SIG-M5 (cell line): ENCODE results near the gene TSHZ2.

Experiments used
- DNase-seq: peaks from one replicate; lab custom pipeline; 2025; lab: John Stamatoyannopoulos, UW

Gene TSHZ2

GRCh38 chr20:53252002-53252401, 279.8 kb downstream of the TSHZ2 start:
- DNase-seq: no peak

- no peak for DNase-seq
These were observed 281.5 kb downstream of the TSHZ2 start for GRCh38 chr20:53253668-53254067.

- DNase-seq: no peak
These were observed 283.0 kb downstream of the TSHZ2 start for GRCh38 chr20:53255102-53255710.

GRCh38 chr20:53258741-53259140, 286.6 kb downstream of the TSHZ2 start:
- DNase-seq: no peak

GRCh38 chr20:53260168-53260567, 288.0 kb downstream of the TSHZ2 start:
- no peak for DNase-seq

- DNase-seq: no peak
These were observed 288.4 kb downstream of the TSHZ2 start for GRCh38 chr20:53260591-53260990.

GRCh38 chr20:53262365-53262764, 290.2 kb downstream of the TSHZ2 start:
- no peak for DNase-seq

- no peak for DNase-seq
These were observed 291.6 kb downstream of the TSHZ2 start for GRCh38 chr20:53263554-53264438.

GRCh38 chr20:53264604-53265003, 292.4 kb downstream of the TSHZ2 start:
- DNase-seq: no peak

- DNase-seq: no peak
These were observed 293.2 kb downstream of the TSHZ2 start for GRCh38 chr20:53265304-53265875.

GRCh38 chr20:53269380-53269779, 297.2 kb downstream of the TSHZ2 start:
- DNase-seq: no peak

- DNase-seq: no peak
These were observed 298.7 kb downstream of the TSHZ2 start for GRCh38 chr20:53270792-53271375.

GRCh38 chr20:53274365-53274764, 302.2 kb downstream of the TSHZ2 start:
- no peak for DNase-seq

- DNase-seq: no peak
These were observed 302.6 kb downstream of the TSHZ2 start for GRCh38 chr20:53274807-53275206.

GRCh38 chr20:53276143-53276542, 304.0 kb downstream of the TSHZ2 start:
- no peak for DNase-seq

- DNase-seq: no peak
These were observed 306.4 kb downstream of the TSHZ2 start for GRCh38 chr20:53278555-53278954.

GRCh38 chr20:53279735-53280134, 307.6 kb downstream of the TSHZ2 start:
- no peak for DNase-seq

- no peak for DNase-seq
These were observed 309.5 kb downstream of the TSHZ2 start for GRCh38 chr20:53281557-53282117.

GRCh38 chr20:53282217-53282955, 310.2 kb downstream of the TSHZ2 start:
- no peak for DNase-seq

GRCh38 chr20:53283011-53283410, 310.9 kb downstream of the TSHZ2 start:
- no peak for DNase-seq

GRCh38 chr20:53283597-53283996, 311.4 kb downstream of the TSHZ2 start:
- DNase-seq: no peak

- no peak for DNase-seq
These were observed 312.1 kb downstream of the TSHZ2 start for GRCh38 chr20:53284256-53284655.
